ENCODE results near the gene DOCK3. TPM values are rescaled to one million over a fixed set of nuclear protein-coding genes. Genes with fewer than 3 reads are reported as not detected.

The DOCK3 gene
- total RNA-seq, 1 experiment from 2014 or later = 8.3 TPM

DNA sequence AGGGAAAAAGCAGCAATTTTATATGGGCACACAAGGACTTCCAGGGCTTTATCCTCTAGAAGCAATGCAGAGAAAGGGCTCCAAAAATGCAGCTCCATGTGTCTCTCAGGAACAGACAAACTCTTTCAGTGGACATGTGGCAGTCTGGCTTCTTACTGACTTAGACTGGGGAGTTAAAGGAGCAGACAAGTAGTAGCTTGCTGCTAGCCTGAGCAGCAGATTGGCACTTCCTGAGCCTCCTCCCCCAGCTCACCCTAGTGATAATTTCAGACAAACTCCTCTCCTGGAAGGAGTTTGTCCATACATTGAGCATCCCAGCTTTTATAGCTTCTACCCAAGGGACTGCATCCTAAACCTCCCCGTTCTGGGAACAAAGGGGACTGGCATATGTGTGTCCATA is 608.7 kb downstream of the DOCK3 start:
- no peak overlapping the region for H3K4me3 Mint-ChIP-seq
- Histone ChIP-seq H3T11ph (ENCODE audit: low read length) (no peak overlapping the region), H4K5ac (ENCODE audit: insufficient read length, low read depth, low read length) (no peak overlapping the region), H3K79me1 (ENCODE audit: insufficient read depth, low read depth, low read length, poor library complexity, severe bottlenecking) (no peaks in the 10 kb centered on the region), H4K20me1 (ENCODE audit: control insufficient read depth, insufficient read depth, insufficient read length) (no peaks in the 10 kb centered on the region), H2BK5ac (ENCODE audit: insufficient read length, low read length) (no peak overlapping the region), H2BK120ac (ENCODE audit: low read depth, low read length, poor library complexity, severe bottlenecking) (no peak overlapping the region), H4K8ac (replicated peaks; ENCODE audit: insufficient read length, low read depth, low read length) (no peak overlapping the region), H2BK15ac (ENCODE audit: low read depth, low read length) (no peak overlapping the region), H3K4ac (ENCODE audit: low read depth, low read length) (no peak overlapping the region), H2AK5ac (ENCODE audit: insufficient read length, low read length) (no peak overlapping the region), H3K4me2 (ENCODE audit: insufficient read depth, insufficient read length, low read length) (no peak overlapping the region), H3K9me3 (ENCODE audit: control insufficient read depth, low read depth, low read length) (no peaks in the 10 kb centered on the region), H3K9ac (ENCODE audit: extremely low read depth, insufficient read length, low read length) (no peak overlapping the region), H3K23me2 (ENCODE audit: insufficient read length, low read depth, low read length, poor library complexity, severe bottlenecking) (no peaks in the 10 kb centered on the region), H3K4me1 (ENCODE audit: insufficient read depth, low read length) (no peaks in the 10 kb centered on the region), H3K27ac (ENCODE audit: insufficient read length, low read depth, low read length) (no peak overlapping the region), H4K91ac (ENCODE audit: insufficient read length, low read depth, low read length) (no peak overlapping the region), H3K56ac (ENCODE audit: insufficient read length, low read depth, low read length) (no peak overlapping the region), H3K23ac (ENCODE audit: insufficient read length, low read depth, low read length) (no peak overlapping the region), H3K79me2 (ENCODE audit: insufficient read depth, low read length) (no peaks in the 10 kb centered on the region), H3K27me3 (ENCODE audit: insufficient read depth, low read length) (no peaks in the 10 kb centered on the region), H3K14ac (ENCODE audit: insufficient read depth, low read length) (no peak overlapping the region), H3K18ac (ENCODE audit: insufficient read length, low read depth, low read length) (no peak overlapping the region), H2BK20ac (ENCODE audit: low read depth, low read length, poor library complexity, severe bottlenecking) (no peak overlapping the region), H2AFZ (ENCODE audit: low read length) (no peak overlapping the region), H2BK12ac (ENCODE audit: insufficient read length, low read depth, low read length) (no peak overlapping the region)
- H3K4me1 Mint-ChIP-seq = no peaks in the 10 kb centered on the region
- no peak for TF ChIP-seq CTCF (conservative IDR thresholded peaks at IDR 0.05)
- H3K27ac Mint-ChIP-seq = no peak overlapping the region
- H3K9me3 Mint-ChIP-seq = peaks cover 34 to 37% of the 10 kb centered on the region in 2 experiments
- H3K36me3 Mint-ChIP-seq (ENCODE audit: insufficient read depth in 1 of 3, low read depth in 3 of 3) = peaks cover 27 to 48% (median 38%) of the 10 kb centered on the region in 3 experiments
- WGBS (ENCODE audit: extremely low coverage, insufficient read length, low lambda C conversion rate) = no CpG with 5 or more reads among the region's 1 CpG
- DNase-seq = no peak
- H3K27me3 Mint-ChIP-seq (ENCODE audit: low read depth) = no peaks in the 10 kb centered on the region; the same call in 1 of the 2 replicates

All from H9 (cell line).